Measurements from ENCODE around the gene ANKRD12.

ANKRD12 gene

DNA sequence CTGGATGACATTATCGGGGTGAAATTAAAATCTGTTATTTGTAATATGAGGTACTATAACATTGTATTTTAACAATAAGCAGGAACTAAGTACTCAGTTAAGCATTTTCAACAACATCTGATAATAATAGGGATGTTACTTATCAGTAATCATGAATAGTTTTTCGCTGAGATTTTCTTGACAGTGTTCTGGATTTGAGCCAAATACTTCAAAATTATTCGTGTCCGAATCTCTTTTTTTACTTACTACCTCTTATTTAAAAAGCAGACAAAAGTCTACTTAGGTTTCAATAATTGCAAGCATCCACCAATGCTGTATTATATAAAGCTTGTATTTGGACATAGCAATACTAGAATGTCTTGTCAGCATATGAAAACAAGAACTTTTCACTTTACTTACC is 6.4 kb upstream of the ANKRD12 start:
- no peaks in the 10 kb centered on the region for H3K4me1 ChIP-seq (ENCODE audit: control insufficient read depth, insufficient read depth, low read length, poor library complexity, severe bottlenecking)
- no CpG with 5 or more reads among the region's 4 CpGs for WGBS, 2 experiments (ENCODE audit: insufficient coverage in 2 of 2)
- H3K4me3 ChIP-seq (ENCODE audit: extremely low read depth, insufficient read depth, low read length, poor library complexity, severe bottlenecking) = no peak overlapping the region
- no peaks in the 10 kb centered on the region for H3K9me3 ChIP-seq (ENCODE audit: control insufficient read depth, low read length)
- H3K27ac ChIP-seq (ENCODE audit: low read depth, low read length, severe bottlenecking) = no peak overlapping the region
- peaks cover 76% of the 10 kb centered on the region for H3K36me3 ChIP-seq (ENCODE audit: control insufficient read depth, insufficient read depth, low read length)

DNA sequence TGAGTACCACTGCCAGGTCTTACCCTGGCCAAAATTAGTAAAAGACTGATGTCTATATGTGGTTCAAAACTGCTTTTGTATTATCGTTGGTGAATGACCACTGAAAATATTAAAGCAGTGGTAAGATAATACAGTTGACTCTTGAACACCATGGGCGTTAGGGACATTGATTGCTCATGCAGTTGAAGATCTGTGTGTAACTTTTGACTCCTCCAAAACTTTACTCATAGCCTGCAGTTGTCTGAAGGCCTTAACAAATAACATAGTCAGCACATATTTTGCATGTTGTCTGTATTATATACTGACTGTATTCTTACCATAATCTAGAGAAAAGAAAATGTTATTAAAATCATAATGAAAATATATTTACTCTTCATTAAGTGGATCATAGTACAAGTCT is 5.8 kb upstream of the ANKRD12 start:
- Histone ChIP-seq H3K4me1 (ENCODE audit: control insufficient read depth, insufficient read depth, low read length, poor library complexity, severe bottlenecking) (no peaks in the 10 kb centered on the region), H3K36me3 (ENCODE audit: control insufficient read depth, insufficient read depth, low read length) (peaks cover 72% of the 10 kb centered on the region), H3K4me3 (ENCODE audit: extremely low read depth, insufficient read depth, low read length, poor library complexity, severe bottlenecking) (no peak overlapping the region), H3K27ac (ENCODE audit: low read depth, low read length, severe bottlenecking) (no peak overlapping the region), H3K9me3 (ENCODE audit: control insufficient read depth, low read length) (no peaks in the 10 kb centered on the region)
- 100% methylated on average over 2 of the region's 2 CpGs for WGBS, 2 experiments (ENCODE audit: insufficient coverage in 2 of 2)

DNA sequence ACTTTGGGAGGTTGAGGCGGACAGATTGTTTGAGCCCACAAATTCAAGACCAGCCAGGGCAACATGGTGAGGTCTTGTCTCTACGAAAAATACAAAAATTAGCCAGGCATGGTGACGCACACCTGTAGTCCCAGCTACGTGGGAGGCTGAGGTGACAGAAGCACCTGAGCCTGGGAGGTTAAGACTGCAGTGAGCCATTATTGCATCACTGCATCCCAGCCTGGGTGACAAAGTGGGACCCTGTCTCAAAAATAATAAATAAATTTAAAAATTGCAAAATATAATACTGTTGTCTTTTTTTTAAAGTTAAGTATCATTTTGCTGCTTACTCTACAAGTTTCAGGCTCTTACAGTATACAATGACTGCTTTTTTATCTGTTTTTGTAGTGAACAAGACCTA is 4.0 kb upstream of the ANKRD12 start:
- Histone ChIP-seq H3K4me1 (ENCODE audit: control insufficient read depth, insufficient read depth, low read length, poor library complexity, severe bottlenecking) (no peaks in the 10 kb centered on the region), H3K4me3 (ENCODE audit: extremely low read depth, insufficient read depth, low read length, poor library complexity, severe bottlenecking) (no peak overlapping the region), H3K9me3 (ENCODE audit: control insufficient read depth, low read length) (no peaks in the 10 kb centered on the region), H3K36me3 (ENCODE audit: control insufficient read depth, insufficient read depth, low read length) (peaks cover 56% of the 10 kb centered on the region), H3K27ac (ENCODE audit: low read depth, low read length, severe bottlenecking) (no peak overlapping the region)
- WGBS, 2 experiments (ENCODE audit: insufficient coverage in 2 of 2) = 98% methylated on average over 4 of the region's 4 CpGs

DNA sequence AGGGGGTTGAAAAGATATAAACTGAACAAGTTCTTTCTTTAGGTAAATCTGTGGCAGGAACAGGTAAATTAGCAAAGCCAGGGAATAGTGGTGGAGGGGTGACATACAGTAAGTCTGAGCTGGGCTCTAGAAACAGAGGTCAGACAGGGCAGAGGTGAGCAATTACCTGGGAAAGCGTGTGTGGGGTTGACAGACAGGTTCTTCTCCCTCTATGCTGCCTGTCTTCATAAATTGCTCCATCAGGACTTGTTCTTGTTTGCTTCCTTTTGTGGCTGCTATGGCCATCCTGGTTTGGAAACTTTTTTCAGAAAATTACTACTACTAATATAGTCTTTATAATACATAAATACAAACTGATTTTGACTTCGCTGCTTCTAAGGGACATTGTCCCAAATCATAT is 3.4 kb upstream of the ANKRD12 start:
- H3K9me3 ChIP-seq (ENCODE audit: control insufficient read depth, low read length) = no peaks in the 10 kb centered on the region
- no peak overlapping the region for H3K4me3 ChIP-seq (ENCODE audit: extremely low read depth, insufficient read depth, low read length, poor library complexity, severe bottlenecking)
- WGBS, 2 experiments (ENCODE audit: insufficient coverage in 2 of 2) = 90 to 100% methylated on average over 1 of the region's 2 CpGs
- no peak overlapping the region for H3K27ac ChIP-seq (ENCODE audit: low read depth, low read length, severe bottlenecking)
- H3K36me3 ChIP-seq (ENCODE audit: control insufficient read depth, insufficient read depth, low read length) = peaks cover 51% of the 10 kb centered on the region
- H3K4me1 ChIP-seq (ENCODE audit: control insufficient read depth, insufficient read depth, low read length, poor library complexity, severe bottlenecking) = no peaks in the 10 kb centered on the region

DNA sequence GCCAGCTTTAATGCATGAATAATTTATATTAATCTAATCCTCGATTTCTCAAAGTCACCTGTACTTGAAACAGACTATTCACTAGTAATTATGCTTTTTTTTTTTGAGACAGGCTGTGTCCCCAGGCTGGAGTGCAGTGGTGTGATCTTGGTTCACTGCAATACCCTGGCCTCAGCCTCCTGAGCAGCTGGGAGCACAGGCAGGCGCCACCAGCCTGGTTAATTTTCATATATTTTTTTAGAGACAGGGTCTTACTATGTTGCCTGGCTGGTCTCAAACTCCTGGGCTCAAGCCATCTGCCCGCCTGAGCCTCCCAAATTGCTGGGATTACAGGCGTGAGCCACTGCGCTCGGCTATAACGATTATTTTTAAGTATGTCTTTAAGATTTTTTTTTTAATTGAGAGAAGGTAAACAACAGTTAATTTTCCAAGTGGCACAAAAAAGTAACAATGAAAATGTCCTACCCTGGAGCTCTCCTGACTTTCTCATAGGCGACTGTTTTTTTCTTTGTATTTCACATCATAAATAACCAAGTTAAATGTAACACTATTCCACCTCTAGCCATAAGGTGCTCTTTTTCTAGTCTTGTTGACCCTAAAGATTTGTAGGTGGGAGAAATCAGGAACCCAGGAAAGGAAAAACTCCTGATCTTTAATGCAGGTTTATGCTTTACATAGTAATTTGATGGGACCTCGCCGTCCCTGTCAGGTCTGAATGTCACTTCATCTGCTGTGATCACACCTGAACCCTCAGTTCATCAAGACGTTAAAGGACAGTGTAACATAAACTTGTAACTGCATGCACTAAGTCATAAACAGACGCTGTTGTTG is 1.3 kb upstream of the ANKRD12 start:
- Histone ChIP-seq H3K27ac (ENCODE audit: low read depth, low read length, severe bottlenecking) (no peak overlapping the region), H3K9me3 (ENCODE audit: control insufficient read depth, low read length) (no peaks in the 10 kb centered on the region), H3K4me3 (ENCODE audit: extremely low read depth, insufficient read depth, low read length, poor library complexity, severe bottlenecking) (peak overlapping the region; percentile 71), H3K36me3 (ENCODE audit: control insufficient read depth, insufficient read depth, low read length) (peaks cover 34% of the 10 kb centered on the region), H3K4me1 (ENCODE audit: control insufficient read depth, insufficient read depth, low read length, poor library complexity, severe bottlenecking) (no peaks in the 10 kb centered on the region)
- 49 to 53% methylated on average over 7 to 8 of the region's 12 CpGs for WGBS, 2 experiments (ENCODE audit: insufficient coverage in 2 of 2)

DNA sequence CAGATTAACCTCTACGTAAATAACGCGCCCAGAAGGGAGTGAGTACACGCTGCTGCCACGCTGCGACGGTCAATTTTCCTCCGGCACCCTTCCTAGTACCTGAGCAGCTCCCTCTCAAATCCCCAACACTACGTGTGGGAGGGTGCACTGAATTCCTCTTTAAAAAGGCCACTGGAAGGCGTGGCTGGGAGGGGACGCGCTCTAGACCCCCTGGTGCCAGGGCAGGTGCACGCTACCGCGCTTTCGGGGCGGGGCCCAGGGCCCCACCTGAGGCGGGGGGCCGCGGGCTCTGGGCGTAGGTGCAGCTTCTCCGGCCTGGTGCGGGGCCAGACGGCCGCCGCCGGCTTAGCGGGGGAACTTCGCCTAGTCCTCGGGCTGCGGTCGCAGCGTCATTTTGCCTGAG is 668 bp upstream of the ANKRD12 start:
- H3K36me3 ChIP-seq (ENCODE audit: control insufficient read depth, insufficient read depth, low read length) = peaks cover 29% of the 10 kb centered on the region
- WGBS, 2 experiments (ENCODE audit: insufficient coverage in 2 of 2) = 1 to 4% methylated on average over 24 to 32 of the region's 33 CpGs
- no peaks in the 10 kb centered on the region for H3K9me3 ChIP-seq (ENCODE audit: control insufficient read depth, low read length)
- peak overlapping the region; percentile 71 for H3K4me3 ChIP-seq (ENCODE audit: extremely low read depth, insufficient read depth, low read length, poor library complexity, severe bottlenecking)
- H3K4me1 ChIP-seq (ENCODE audit: control insufficient read depth, insufficient read depth, low read length, poor library complexity, severe bottlenecking) = no peaks in the 10 kb centered on the region
- peak overlapping the region; percentile 95 for H3K27ac ChIP-seq (ENCODE audit: low read depth, low read length, severe bottlenecking)

DNA sequence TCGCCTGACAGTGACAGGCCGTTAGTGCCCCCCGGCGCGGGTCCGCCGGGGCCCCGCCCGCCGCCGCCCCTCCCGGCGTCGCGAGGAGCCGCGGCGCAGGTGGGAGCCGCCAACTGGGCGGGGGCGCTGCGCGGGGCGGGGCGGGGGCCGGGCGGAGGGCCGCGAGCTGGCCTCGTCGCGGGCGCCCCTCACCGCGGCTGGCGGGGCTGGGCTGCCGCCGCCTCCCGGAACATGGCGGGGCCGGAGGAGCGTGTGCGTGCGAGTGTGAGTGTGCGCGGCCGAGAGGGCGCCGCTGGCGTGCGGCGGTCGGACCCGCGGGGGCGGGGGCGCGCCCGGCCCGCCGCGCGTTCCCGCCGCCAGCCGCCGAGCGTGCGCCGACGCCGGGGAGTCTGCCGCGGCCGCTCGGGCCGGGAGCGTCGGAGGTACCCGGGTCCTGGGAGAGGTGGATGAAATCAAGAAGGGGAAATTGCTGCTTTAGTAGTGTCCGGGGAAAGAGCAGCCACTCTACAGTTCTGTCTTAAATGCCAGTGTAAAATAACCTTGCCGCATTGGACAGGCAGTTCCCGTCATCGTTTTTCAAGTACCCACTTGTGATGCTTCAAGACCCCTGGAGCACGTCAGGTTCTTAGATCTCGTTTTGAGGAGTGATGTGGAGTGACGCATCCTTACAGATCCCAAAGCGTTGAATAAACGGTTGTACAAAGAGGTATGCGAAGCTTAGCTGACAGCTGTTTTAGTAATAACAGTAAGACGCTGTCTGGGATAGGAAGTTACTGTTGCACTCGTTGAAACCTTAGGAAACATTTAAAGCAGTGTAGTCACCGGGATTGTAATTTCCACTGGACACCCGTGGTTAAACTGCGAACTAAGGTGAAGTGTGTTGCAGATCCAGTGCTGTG is 836 bp downstream of the ANKRD12 start:
- Histone ChIP-seq H3K9me3 (ENCODE audit: control insufficient read depth, low read length) (no peaks in the 10 kb centered on the region), H3K36me3 (ENCODE audit: control insufficient read depth, insufficient read depth, low read length) (peaks cover 14% of the 10 kb centered on the region), H3K4me1 (ENCODE audit: control insufficient read depth, insufficient read depth, low read length, poor library complexity, severe bottlenecking) (no peaks in the 10 kb centered on the region), H3K27ac (ENCODE audit: low read depth, low read length, severe bottlenecking) (peak overlapping the region; percentile 95), H3K4me3 (ENCODE audit: extremely low read depth, insufficient read depth, low read length, poor library complexity, severe bottlenecking) (peak overlapping the region; percentile 71)
- WGBS, 2 experiments (ENCODE audit: insufficient coverage in 2 of 2) = 2 to 4% methylated on average over 36 to 53 of the region's 95 CpGs

DNA sequence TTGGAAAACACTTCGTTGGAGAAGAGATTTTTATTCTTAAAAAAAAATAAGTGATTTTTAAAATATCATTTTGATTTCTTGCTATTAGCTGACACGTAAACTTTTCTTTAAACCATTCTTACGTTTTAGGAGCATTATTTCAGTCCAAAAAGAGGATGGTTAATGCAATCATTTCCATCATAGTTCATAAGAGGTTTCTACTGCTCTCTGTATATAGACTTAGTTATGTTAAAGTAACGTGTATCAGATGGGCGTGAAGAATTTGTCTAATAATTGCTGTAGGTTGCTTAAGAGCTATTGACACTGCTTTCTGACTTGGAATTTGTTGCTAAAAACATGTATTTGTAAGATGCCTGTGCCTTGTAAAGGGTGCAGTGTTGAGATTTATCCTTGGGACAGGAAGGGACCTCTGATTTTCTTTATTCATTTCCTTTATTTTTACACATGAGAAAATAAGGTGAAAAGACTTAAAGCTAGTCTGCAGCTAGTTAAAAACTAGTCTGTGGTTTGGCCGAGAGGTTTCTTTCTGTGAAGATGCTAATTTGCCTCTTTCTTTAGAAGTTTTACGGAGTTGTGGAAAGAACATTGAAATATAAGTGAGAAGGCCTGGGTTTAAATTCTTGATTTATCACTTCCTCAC is 2.9 kb downstream of the ANKRD12 start:
- H3K4me3 ChIP-seq (ENCODE audit: extremely low read depth, insufficient read depth, low read length, poor library complexity, severe bottlenecking) = no peak overlapping the region
- H3K9me3 ChIP-seq (ENCODE audit: control insufficient read depth, low read length) = no peaks in the 10 kb centered on the region
- H3K4me1 ChIP-seq (ENCODE audit: control insufficient read depth, insufficient read depth, low read length, poor library complexity, severe bottlenecking) = no peaks in the 10 kb centered on the region
- WGBS, 2 experiments (ENCODE audit: insufficient coverage in 2 of 2) = 100% methylated on average over 2 of the region's 7 CpGs
- no peaks in the 10 kb centered on the region for H3K36me3 ChIP-seq (ENCODE audit: control insufficient read depth, insufficient read depth, low read length)
- no peak overlapping the region for H3K27ac ChIP-seq (ENCODE audit: low read depth, low read length, severe bottlenecking)

DNA sequence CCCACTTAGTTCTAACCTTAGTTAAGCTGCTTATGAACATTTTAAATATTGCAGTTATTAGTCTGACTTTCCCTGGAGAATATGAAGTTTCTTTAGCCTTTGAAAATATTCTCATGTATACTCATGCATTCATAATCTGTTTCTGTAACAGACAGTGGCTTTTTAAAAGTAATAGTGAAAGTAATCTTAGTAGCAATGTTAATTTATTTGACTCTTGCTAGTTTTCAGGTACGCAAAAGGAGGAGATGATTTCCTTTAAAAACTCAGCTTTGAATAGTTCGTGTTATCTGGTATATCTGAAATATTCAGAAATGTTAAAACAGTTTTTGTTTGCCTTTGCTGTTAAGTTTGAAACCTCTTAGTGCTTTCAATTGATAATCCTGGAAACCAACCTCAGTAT is 3.8 kb downstream of the ANKRD12 start:
- Histone ChIP-seq H3K9me3 (ENCODE audit: control insufficient read depth, low read length) (no peaks in the 10 kb centered on the region), H3K36me3 (ENCODE audit: control insufficient read depth, insufficient read depth, low read length) (no peaks in the 10 kb centered on the region), H3K4me3 (ENCODE audit: extremely low read depth, insufficient read depth, low read length, poor library complexity, severe bottlenecking) (no peak overlapping the region), H3K27ac (ENCODE audit: low read depth, low read length, severe bottlenecking) (no peak overlapping the region), H3K4me1 (ENCODE audit: control insufficient read depth, insufficient read depth, low read length, poor library complexity, severe bottlenecking) (no peaks in the 10 kb centered on the region)
- WGBS, 2 experiments (ENCODE audit: insufficient coverage in 2 of 2) = 80 to 100% methylated on average over 1 to 2 of the region's 2 CpGs

DNA sequence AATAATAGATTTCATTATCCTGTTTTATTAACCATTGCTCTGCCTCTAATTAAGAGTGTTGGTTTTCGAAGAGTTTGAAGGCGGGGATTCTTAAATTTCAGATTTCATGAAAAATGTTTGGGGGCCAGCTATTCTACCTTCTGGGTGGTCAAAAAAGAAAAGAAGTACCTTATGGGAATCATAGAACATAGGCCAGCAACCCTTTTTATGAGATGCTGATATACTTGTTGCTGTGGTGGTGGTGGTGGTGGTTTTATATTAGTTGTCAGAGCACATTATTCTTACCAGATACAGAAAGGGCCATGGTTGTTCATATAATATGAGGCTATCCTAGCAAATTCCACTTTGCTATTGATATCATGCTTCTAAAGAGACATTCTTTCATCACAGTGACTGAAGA is 4.4 kb downstream of the ANKRD12 start:
- no peaks in the 10 kb centered on the region for H3K36me3 ChIP-seq (ENCODE audit: control insufficient read depth, insufficient read depth, low read length)
- no peak overlapping the region for H3K4me3 ChIP-seq (ENCODE audit: extremely low read depth, insufficient read depth, low read length, poor library complexity, severe bottlenecking)
- H3K9me3 ChIP-seq (ENCODE audit: control insufficient read depth, low read length) = no peaks in the 10 kb centered on the region
- no peak overlapping the region for H3K27ac ChIP-seq (ENCODE audit: low read depth, low read length, severe bottlenecking)
- H3K4me1 ChIP-seq (ENCODE audit: control insufficient read depth, insufficient read depth, low read length, poor library complexity, severe bottlenecking) = no peaks in the 10 kb centered on the region
- WGBS, 2 experiments (ENCODE audit: insufficient coverage in 2 of 2) = 100% methylated on average over 2 of the region's 2 CpGs; no CpG with 5 or more reads in 1 of the 2 experiments
